Heart left ventricle (tissue), 16 donors: ENCODE results near the gene CREB3L1. TPM values are rescaled to one million over a fixed set of nuclear protein-coding genes. Genes with fewer than 3 reads are reported as not detected.
A peak's percentile ranks its signal among the peaks of the same experiment; 100 is the strongest.

Source experiments
- ATAC-seq, 4 donors: fragments of 200-7000 bp; cut with Tn5 transposase; one replicate each; pipeline ENCODE4 v1.9.1; 2020 to 2022; ENCODE audit warnings: moderate library complexity in 4 of 4, mild to moderate bottlenecking in 3 of 4, moderate number of reproducible peaks in 1 of 4
- DNase-seq, 5 donors: peaks; one replicate each; pipeline ENCODE4 v3.0.0-alpha.2; 2020
- H3K27ac ChIP-seq, 12 donors: fragments of 200-600 bp; sonication (generic) in 4 of 12; one replicate each; pipeline versions ENCODE4 v1.5.0 to v1.8.0; 2016 to 2022; ENCODE audit warnings: mild to moderate bottlenecking in 2 of 12
- H3K27me3 ChIP-seq, 9 donors: fragments of 200-600 bp; sonication (generic) in 2 of 9; one replicate each; pipeline versions ENCODE4 v1.5.1 to v1.8.0; 2016 to 2022; ENCODE audit warnings: mild to moderate bottlenecking in 3 of 9
- H3K36me3 ChIP-seq, 9 donors: fragments of 200-600 bp; sonication (generic) in 2 of 9; one replicate each; pipeline versions ENCODE4 v1.5.0 to v1.8.0; 2018 to 2022; ENCODE audit warnings: mild to moderate bottlenecking in 2 of 9
- H3K4me1 ChIP-seq, 12 donors: fragments of 200-600 bp; sonication (generic) in 4 of 12; one replicate each; pipeline versions ENCODE4 v1.5.0 to v1.8.0; 2016 to 2022; ENCODE audit warnings: mild to moderate bottlenecking in 3 of 12
- H3K4me3 ChIP-seq, 12 donors: fragments of 200-600 bp; sonication (generic) in 4 of 12; one replicate each; pipeline versions ENCODE4 v1.5.0 to v1.8.0; 2017 to 2022; ENCODE audit warnings: mild to moderate bottlenecking in 9 of 12, moderate library complexity in 4 of 12
- H3K9me3 ChIP-seq, 12 donors: fragments of 200-600 bp; sonication (generic) in 4 of 12; one replicate each; pipeline versions ENCODE4 v1.5.0 to v1.8.0; 2016 to 2022; ENCODE audit warnings: mild to moderate bottlenecking in 1 of 12
- CTCF ChIP-seq, 12 donors: fragments of 200-600 bp; sonication (generic) in 4 of 12; IDR thresholded peaks; one replicate each; pipeline versions ENCODE4 v1.5.0 to v1.8.0; 2018 to 2022; ENCODE audit warnings: antibody characterized with exemption in 12 of 12, mild to moderate bottlenecking in 5 of 12
- POLR2A ChIP-seq, 2 donors: fragments of 450-650 bp; IDR thresholded peaks; one replicate each; pipeline ENCODE4 v1.6.1; 2017; ENCODE audit warnings: antibody characterized with exemption in 2 of 2, mild to moderate bottlenecking in 2 of 2, moderate library complexity in 2 of 2
- WGBS, 4 donors: extraction: QIAGEN DNeasy Blood & Tissue Kit in 2 of 4; methylation state at CpG; one replicate each; pipeline versions ENCODE4 v1.1.5 to v1.1.7; 2013 to 2018; 5-methylcytosine and 5-hydroxymethylcytosine counted together
- intact Hi-C, 10 donors: fragments of 100-400 bp; cut with DNase I; formaldehyde crosslinking; loops; one replicate each; pipeline versions ENCODE4 v1.11.1 to v1.14.2; 2022
- polyA plus RNA-seq, 2 donors: library from polyadenylated mRNA; stranded (reverse); fragments of 200-250 nt; gene quantifications; one replicate each; pipeline ENCODE4 v1.2.3, GENCODE V29; 2013
- total RNA-seq, 9 donors: library from RNA; depleted of rRNA in 2 of 9; stranded (reverse); fragments of >200 nt in 2 of 9; fragmentation: NEBNext Ultra II Directional in 3 of 9; extraction: Animal tissue kit (Norgen Biotek cat#: 25700) in 3 of 9; gene quantifications; one replicate each; pipeline versions ENCODE4 v1.1.0 to v1.2.4, GENCODE V29; 2016 to 2023
- donor health status: ischemic (EF 13 %, LVEDD 7.1; RV severe dilation, severe dysfunction).
- donor health status: healthy with polysubstance abuse.
- donor health status: DM: no; HTN: yes; CAD: no.
- donor health status: DM: no; HTN: no; CAD: no.
- donor health status: ischemic (EF 25% LVEDD 6.9; RV normal size, moderate dysfunction).
- donor health status: ischemic (EF 25% LVEDD 5.7; RV mildly dilated, moderate dysfunction).
- donor health status: healthy.
- donor health status: DM: yes; HTN: yes; CAD: no.
- donor health status: ischemic (EF 35%, LVEDD 5.7; RV mildly dilated, moderate dysfunction).
- donor health status: nonischemic (EF 11% LVEDD 7.7; RV severe dilation, severe dysfunction).
- donor health status: DM: yes; HTN: yes; CAD: no.
- donor health status: PGD.
- donor health status: ischemic (EF 29% LVEDD 5.4; RV normal size, mild dysfunction).
- donor health status: nonischemic (EF 23%, LVEDD 6.1; RV moderate dilation, normal function).

The CREB3L1 gene
- total and polyA plus RNA-seq, 11 donors = 7.4 to 31.9 (median 23.3) TPM

GRCh38 chr11:46335890-46336562 is 58.6 kb downstream of the CREB3L1 start:
- intact Hi-C loops = no loop called here
- ATAC-seq (no peak), DNase-seq (no peak)
- no peaks in the 10 kb centered on the region for H3K9me3 ChIP-seq
- H3K27me3 ChIP-seq = peaks cover 0 to 29% (median 18%) of the 10 kb centered on the region in 9 donors
- no peak for TF ChIP-seq CTCF (IDR thresholded peaks at IDR 0.05)
- TF ChIP-seq POLR2A (IDR thresholded peaks at IDR 0.05) = no peak
- WGBS, 4 donors = 93 to 96% (median 95%) methylated on average over 11 of the region's 11 CpGs
- H3K27ac ChIP-seq = no peak overlapping the region
- H3K4me1 ChIP-seq = peaks cover 5 to 64% (median 36%) of the 10 kb centered on the region in 12 donors
- no peak overlapping the region for H3K4me3 ChIP-seq
- no peaks in the 10 kb centered on the region for H3K36me3 ChIP-seq

GRCh38 chr11:46336563-46337180 is 59.2 kb downstream of the CREB3L1 start:
- H3K27me3 ChIP-seq = peaks cover 0 to 28% (median 18%) of the 10 kb centered on the region in 9 donors
- intact Hi-C loops = no loop called here

DNA sequence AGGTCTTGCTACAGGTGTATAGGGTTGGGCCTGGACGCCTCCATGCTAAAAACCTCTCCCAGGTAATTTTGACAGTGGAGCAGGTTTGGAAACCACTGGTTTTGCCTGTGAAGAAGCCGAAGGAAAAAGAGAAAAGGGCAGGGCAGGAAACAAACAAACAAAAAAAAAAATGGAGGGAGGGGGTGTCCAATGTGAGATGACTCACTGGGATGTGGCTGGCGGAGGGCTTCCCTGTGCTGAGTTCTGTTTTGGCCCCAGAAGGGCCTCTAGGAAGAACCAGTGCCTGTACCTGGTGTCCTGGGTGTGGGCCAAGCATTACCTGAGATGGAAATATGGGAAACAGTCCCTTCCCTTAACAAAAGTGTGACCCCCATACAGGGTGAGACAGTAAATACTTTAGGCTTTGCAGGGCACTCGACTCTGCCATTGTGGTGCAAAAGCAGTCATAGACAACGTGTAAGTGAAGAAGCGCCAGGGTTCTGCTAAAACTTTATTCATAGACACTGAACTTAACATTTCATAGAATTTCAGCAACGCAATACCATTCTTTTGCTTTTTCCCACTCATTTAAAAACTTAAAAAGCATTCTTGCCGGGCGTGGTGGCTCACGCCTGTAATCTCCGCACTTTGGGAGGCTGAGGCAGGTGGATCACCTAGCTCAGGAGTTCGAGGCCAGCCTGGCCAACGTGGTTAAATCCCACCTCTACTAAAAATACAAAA is 60.3 kb downstream of the CREB3L1 start:
- ATAC-seq (no peak), DNase-seq (no peak)
- H3K4me1 ChIP-seq = peaks cover 5 to 68% (median 43%) of the 10 kb centered on the region in 12 donors
- peaks cover 0 to 20% (median 10%) of the 10 kb centered on the region in 9 donors for H3K27me3 ChIP-seq
- no peak for TF ChIP-seq POLR2A (IDR thresholded peaks at IDR 0.05)
- no peak for TF ChIP-seq CTCF (IDR thresholded peaks at IDR 0.05)
- 90 to 94% (median 92%) methylated on average over 13 of the region's 13 CpGs for WGBS, 4 donors
- H3K27ac ChIP-seq = peak overlapping the region in 6 of 12 donors; percentile 85 to 95 (median 90)
- H3K4me3 ChIP-seq = no peak overlapping the region
- no peaks in the 10 kb centered on the region for H3K36me3 ChIP-seq
- intact Hi-C loops = no loop called here
- no peaks in the 10 kb centered on the region for H3K9me3 ChIP-seq

More at GRCh38 chr11:46336563-46337180, 59.2 kb downstream of the CREB3L1 start:
- no peak for DNase-seq
- ATAC-seq = no peak
- Histone ChIP-seq H3K4me3 (no peak overlapping the region), H3K36me3 (no peaks in the 10 kb centered on the region), H3K27ac (no peak overlapping the region), H3K9me3 (no peaks in the 10 kb centered on the region), H3K4me1 (peaks cover 5 to 65% (median 38%) of the 10 kb centered on the region in 12 donors)
- 92 to 95% (median 93%) methylated on average over 12 of the region's 12 CpGs for WGBS, 4 donors
- TF ChIP-seq POLR2A (IDR thresholded peaks at IDR 0.05) (no peak), CTCF (IDR thresholded peaks at IDR 0.05) (no peak)

- intact Hi-C loops = no loop called here
- no peak for ATAC-seq
- no peaks in the 10 kb centered on the region for H3K9me3 ChIP-seq
These were observed 61.1 kb downstream of the CREB3L1 start for GRCh38 chr11:46338636-46338987.

More at GRCh38 chr11:46338636-46338987, 61.1 kb downstream of the CREB3L1 start:
- DNase-seq = no peak
- peaks cover 5 to 68% (median 40%) of the 10 kb centered on the region in 12 donors for H3K4me1 ChIP-seq
- no peaks in the 10 kb centered on the region for H3K36me3 ChIP-seq
- H3K4me3 ChIP-seq = peak overlapping the region in 11 of 12 donors; percentile 6 to 45 (median 34)
- H3K27ac ChIP-seq = peak overlapping the region; percentile 73 to 95 (median 90)
- TF ChIP-seq CTCF (IDR thresholded peaks at IDR 0.05) (no peak), POLR2A (IDR thresholded peaks at IDR 0.05) (no peak)
- 21 to 26% (median 25%) methylated on average over 9 of the region's 9 CpGs for WGBS, 4 donors
- peaks cover 0 to 11% (median 3%) of the 10 kb centered on the region in 9 donors for H3K27me3 ChIP-seq
